H1 (cell line): Measurements from ENCODE around the gene POLL. TPM values are rescaled to one million over a fixed set of nuclear protein-coding genes. Genes with fewer than 3 reads are reported as not detected.

Source experiments
- BRCA1 ChIP-seq: IDR thresholded peaks from 2 replicates; pipeline ENCODE4 v1.6.1; 2012; ENCODE audit warnings: low read depth, low read length, improper control_type of control experiment
- CEBPB ChIP-seq: IDR thresholded peaks from 2 replicates; pipeline ENCODE4 v1.6.1; 2012; ENCODE audit warnings: low read depth, low read length
- NANOG ChIP-seq: IDR thresholded peaks from 2 replicates; pipeline ENCODE4 v1.6.1; 2011; ENCODE audit warnings: low read length, low read depth, mild to moderate bottlenecking, inconsistent platforms; ENCODE audit not compliant: insufficient read depth, poor library complexity, severe bottlenecking
- SIX5 ChIP-seq: IDR thresholded peaks from 2 replicates; pipeline ENCODE4 v1.6.1; 2011; ENCODE audit warnings: mild to moderate bottlenecking, low read depth, low read length
- YY1 ChIP-seq: IDR thresholded peaks from 2 replicates; pipeline ENCODE4 v1.6.1; 2011; ENCODE audit warnings: low read depth, mild to moderate bottlenecking, low read length
- ZNF274 ChIP-seq: IDR thresholded peaks from 2 replicates; pipeline ENCODE4 v1.7.0; 2012; ENCODE audit warnings: low read length, borderline replicate concordance; ENCODE audit errors: extremely low read depth
- polyA plus RNA-seq, 7 experiments: library from polyadenylated mRNA; depleted of rRNA in 3 of 7; stranded (reverse) in 5 of 7; unstranded in 2 of 7; fragments of >200 nt in 5 of 7; fragments of 200-250 nt in 2 of 7; gene quantifications; 1 replicate in 5 of 7; 2 replicates in 1 of 7; 4 replicates in 1 of 7; pipeline versions ENCODE4 v1.2.1 to v1.2.3, GENCODE V29; 2011 to 2013; ENCODE audit warnings: missing spikeins in 2 of 7, mixed read lengths in 2 of 7
- total RNA-seq: library from RNA; stranded (reverse); fragmentation: NEBNext Ultra II Directional; extraction: Animal tissue kit (Norgen Biotek cat#: 25700); gene quantifications from 2 replicates; pipeline ENCODE4 v1.2.1, GENCODE V29; 2021

The POLL gene
- total and polyA plus RNA-seq, 2 of the 8 experiments (the other 6 are each of a cell fraction or from before 2014, with no cell fraction given), result 26.1 to 45.9 TPM

DNA sequence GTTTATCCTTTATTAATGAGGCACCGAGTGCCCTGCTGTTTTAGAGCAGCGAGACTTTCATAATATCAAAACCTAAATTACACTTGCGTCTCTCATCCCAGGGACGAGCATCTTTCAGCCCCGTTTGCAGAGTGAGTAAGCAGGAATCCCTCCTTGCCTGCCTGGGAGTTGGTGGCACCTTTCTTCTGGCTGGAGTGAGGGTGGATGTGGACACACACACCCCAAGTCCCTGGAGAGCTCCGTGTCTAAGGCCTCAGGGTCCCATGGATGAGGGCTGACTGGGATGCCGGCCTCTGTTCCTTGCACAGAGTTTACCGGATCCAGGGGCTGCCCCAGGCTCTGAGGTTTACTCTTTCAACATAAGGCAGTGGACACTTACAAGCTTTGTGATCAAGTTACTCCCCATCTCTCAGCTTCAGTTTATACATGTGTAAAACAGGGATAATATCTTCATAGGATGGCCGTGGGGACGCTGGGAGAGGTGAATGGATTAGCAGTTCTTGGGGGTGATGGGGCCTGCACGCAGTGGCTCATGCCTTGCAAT lies 24.5 kb downstream of the POLL start (continued):
- no peak for TF ChIP-seq BRCA1
- TF ChIP-seq CEBPB, result no peak
- no peak for TF ChIP-seq NANOG
- TF ChIP-seq ZNF274, result no peak
- TF ChIP-seq YY1, result no peak
- TF ChIP-seq SIX5, result no peak
